ENCODE results near the gene RETREG3. TPM values are rescaled to one million over a fixed set of nuclear protein-coding genes. Genes with fewer than 3 reads are reported as not detected.

RETREG3 gene
- total and polyA plus RNA-seq, 2 of the 13 experiments (the other 11 are each of a cell fraction or from before 2014, with no cell fraction given) = 47.0 to 55.8 TPM

GRCh38 chr17:42579794-42580551 is 29.2 kb downstream of the RETREG3 start:
- BruUV-seq (replicated peaks) = TSS peak; percentile 21
- Histone ChIP-seq H4K20me1 (ENCODE audit: insufficient read depth, low read length) (no peaks in the 10 kb centered on the region), H3K9me3 (ENCODE audit: low read length) (no peaks in the 10 kb centered on the region), H3K4me2 (ENCODE audit: low read depth, low read length) (no peak overlapping the region), H3K27me3 (ENCODE audit: control insufficient read depth in 1 of 2, insufficient read depth in 2 of 2, low read length in 2 of 2) (no peaks in the 10 kb centered on the region; a peak in 1 of 5 replicates), H3K27ac (ENCODE audit: extremely low read length, insufficient read depth, low read length) (no peak overlapping the region), H2AFZ (ENCODE audit: low read length) (no peak overlapping the region), H3K4me3 (replicated peaks in 1 of 3; ENCODE audit: insufficient read depth in 1 of 3, low read depth in 2 of 3, low read length in 3 of 3) (no peak overlapping the region), H3K36me3 (replicated peaks in 1 of 2; ENCODE audit: control insufficient read depth in 1 of 2, insufficient read depth in 2 of 2, low read length in 2 of 2) (peaks cover 27 to 54% of the 10 kb centered on the region in 2 experiments), H3K79me2 (ENCODE audit: insufficient read depth, low read length) (peaks cover 23% of the 10 kb centered on the region), H3K4me1 (ENCODE audit: insufficient read depth, low read length) (peaks cover 29% of the 10 kb centered on the region), H3K9ac (ENCODE audit: insufficient read depth, low read depth, low read length) (no peak overlapping the region)
- no peak for DNase-seq (ENCODE audit: low spot score)
- intact Hi-C loops (cut with micrococcal nuclease; ENCODE audit: unreplicated experiment) = loop anchor here (2.0 to 5.0 kb wide), 2 partner anchors 101 to 182 kb away; partner anchors contain the start of genes CCR10 and RAMP2
- CTCF ChIA-PET (ENCODE audit: low intra/inter-chr PET ratio, low total read pairs) = interaction anchor here (1.0 kb wide), 1 partner anchor 101 kb away, joined by 3 read pairs; no protein-coding TSS in a partner anchor
- no peak for FAIRE-seq
- WGBS (ENCODE audit: low lambda C conversion rate) = 83% methylated on average over 2 of the region's 2 CpGs
- in situ Hi-C loops (cut with HindIII; ENCODE audit: extremely low pct_ligation_motif_present, low pct_unique_long_range_greater_than_20kb) = no loop called here
- ATAC-seq = no peak
- POLR2A ChIA-PET = interaction anchor here (0.8 to 8.5 kb wide), 3 partner anchors 15 to 29 kb away, joined by 3 to 128 read pairs (median 11); partner anchors contain the start of genes COASY, MLX, RETREG3 and TUBG1
- TF ChIP-seq ZFY (CRISPR knock-in tag; IDR thresholded peaks at IDR 0.05) (no peak), POLR2A (IDR thresholded peaks at IDR 0.05; ENCODE audit: insufficient read depth in 1 of 2, low read depth in 2 of 2, low read length in 2 of 2) (0 out of 4 replicates have a peak, but pooled peaks of 1 of the 2 experiments have one; percentile 1), PCBP2 (optimal IDR thresholded peaks at IDR 0.05; ENCODE audit: low read depth, low read length, poor library complexity, severe bottlenecking) (no peak), ASH2L (IDR thresholded peaks at IDR 0.05; ENCODE audit: insufficient read length, low read depth, low read length) (no peak), ZNF549 (CRISPR knock-in tag; IDR thresholded peaks at IDR 0.05) (no peak), ZNF883 (CRISPR knock-in tag; IDR thresholded peaks at IDR 0.05; ENCODE audit: not compliant biosample characterization) (no peak), EP300 (IDR thresholded peaks at IDR 0.05; ENCODE audit: low read depth in 2 of 2, low read length in 2 of 2) (no peak), EP300 (CRISPR knock-in tag; IDR thresholded peaks at IDR 0.05; ENCODE audit: borderline replicate concordance) (0 out of 2 replicates have a peak, but pooled peaks have one; percentile 20), ZNF749 (CRISPR knock-in tag; IDR thresholded peaks at IDR 0.05; ENCODE audit: borderline replicate concordance) (no peak), HDAC2 (CRISPR knock-in tag; IDR thresholded peaks at IDR 0.05) (no peak), HMGXB3 (CRISPR knock-in tag; IDR thresholded peaks at IDR 0.05; ENCODE audit: borderline replicate concordance) (no peak), GFI1 (CRISPR knock-in tag; IDR thresholded peaks at IDR 0.05; ENCODE audit: borderline replicate concordance) (0 out of 2 replicates have a peak, but pooled peaks have one; percentile 22), JARID2 (CRISPR knock-in tag; IDR thresholded peaks at IDR 0.05; ENCODE audit: insufficient replicate concordance) (no peak), MYC (CRISPR knock-in tag; IDR thresholded peaks at IDR 0.05; ENCODE audit: borderline replicate concordance) (no peak), POLR2G (IDR thresholded peaks at IDR 0.05; ENCODE audit: low read depth, low read length) (peak; percentile 44; the same call in 1 of the 2 replicates), POLR2AphosphoS5 (IDR thresholded peaks at IDR 0.05; ENCODE audit: low read depth, low read length) (peak; percentile 30; the same call in 1 of the 2 replicates), ZNF83 (CRISPR knock-in tag; IDR thresholded peaks at IDR 0.05; ENCODE audit: borderline replicate concordance) (no peak)
- TF ChIP-seq, protein P1, sequence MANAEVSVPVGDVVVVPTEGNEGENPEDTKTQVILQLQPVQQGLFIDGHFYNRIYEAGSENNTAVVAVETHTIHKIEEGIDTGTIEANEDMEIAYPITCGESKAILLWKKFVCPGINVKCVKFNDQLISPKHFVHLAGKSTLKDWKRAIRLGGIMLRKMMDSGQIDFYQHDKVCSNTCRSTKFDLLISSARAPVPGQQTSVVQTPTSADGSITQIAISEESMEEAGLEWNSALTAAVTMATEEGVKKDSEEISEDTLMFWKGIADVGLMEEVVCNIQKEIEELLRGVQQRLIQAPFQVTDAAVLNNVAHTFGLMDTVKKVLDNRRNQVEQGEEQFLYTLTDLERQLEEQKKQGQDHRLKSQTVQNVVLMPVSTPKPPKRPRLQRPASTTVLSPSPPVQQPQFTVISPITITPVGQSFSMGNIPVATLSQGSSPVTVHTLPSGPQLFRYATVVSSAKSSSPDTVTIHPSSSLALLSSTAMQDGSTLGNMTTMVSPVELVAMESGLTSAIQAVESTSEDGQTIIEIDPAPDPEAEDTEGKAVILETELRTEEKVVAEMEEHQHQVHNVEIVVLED (CRISPR knock-in tag; IDR thresholded peaks at IDR 0.05; ENCODE audit: borderline replicate concordance) = no peak

All from HepG2 (cell line).